Keratinocyte (primary cell): Measurements from ENCODE around the gene SMYD3. TPM values are rescaled to one million over a fixed set of nuclear protein-coding genes. Genes with fewer than 3 reads are reported as not detected.

Experiments used
- DNase-seq: peaks from one replicate; pipeline ENCODE4 v3.0.0-alpha.2; 2011; ENCODE audit warnings: low read depth, missing footprints, low spot score
- FAIRE-seq: peaks from 2 replicates; lab custom pipeline; 2011; peaks lifted over from hg19 to GRCh38; lab: Jason Lieb, UNC
- H2AFZ ChIP-seq: 2 replicates; pipeline ENCODE4 v1.6.0; 2012; ENCODE audit warnings: low read length, control low read depth, inconsistent platforms; ENCODE audit not compliant: control insufficient read depth
- H3K27ac ChIP-seq: 2 replicates; pipeline ENCODE4 v1.5.1; 2011; ENCODE audit warnings: low read length; ENCODE audit not compliant: control insufficient read depth, insufficient read depth
- H3K27me3 ChIP-seq: 3 replicates; pipeline ENCODE4 v1.6.0; 2011; ENCODE audit warnings: low read length; ENCODE audit not compliant: control insufficient read depth, insufficient read depth; ENCODE audit errors: extremely low read depth
- H3K36me3 ChIP-seq, 2 experiments: 2 replicates in 1 of 2; 3 replicates in 1 of 2; pipeline ENCODE4 v1.5.1; 2011; ENCODE audit warnings: low read length in 2 of 2, mild to moderate bottlenecking in 1 of 2; ENCODE audit not compliant: control insufficient read depth in 2 of 2, insufficient read depth in 2 of 2; ENCODE audit errors: extremely low read depth in 1 of 2
- H3K4me1 ChIP-seq: 3 replicates; pipeline ENCODE4 v1.5.1; 2011; ENCODE audit warnings: low read length; ENCODE audit not compliant: control insufficient read depth, insufficient read depth; ENCODE audit errors: extremely low read depth
- H3K4me2 ChIP-seq: 3 replicates; pipeline ENCODE4 v1.6.0; 2011; ENCODE audit warnings: low read depth, low read length; ENCODE audit not compliant: control insufficient read depth, insufficient read depth; ENCODE audit errors: extremely low read depth
- H3K4me3 ChIP-seq, 3 experiments: fragments of 200-600 bp in 1 of 3; sonication (generic) in 1 of 3; 2 replicates in 2 of 3; 3 replicates in 1 of 3; pipeline ENCODE4 v1.5.1; 2011 to 2016; ENCODE audit warnings: low read length in 3 of 3, mild to moderate bottlenecking in 3 of 3, control low read depth in 2 of 3, inconsistent platforms in 1 of 3, low read depth in 1 of 3, mixed read lengths in 1 of 3, mixed run types in 1 of 3, moderate library complexity in 1 of 3; ENCODE audit not compliant: control insufficient read depth in 2 of 3, insufficient read depth in 2 of 3; ENCODE audit errors: extremely low read depth in 1 of 3
- H3K79me2 ChIP-seq: 2 replicates; pipeline ENCODE4 v1.6.0; 2012; ENCODE audit warnings: low read length; ENCODE audit not compliant: control insufficient read depth, insufficient read depth
- H3K9ac ChIP-seq: 3 replicates; pipeline ENCODE4 v1.6.0; 2011; ENCODE audit warnings: low read length; ENCODE audit not compliant: control insufficient read depth, insufficient read depth; ENCODE audit errors: extremely low read depth
- H3K9me1 ChIP-seq: 3 replicates; pipeline ENCODE4 v1.6.0; 2011; ENCODE audit warnings: low read length; ENCODE audit not compliant: control insufficient read depth, insufficient read depth; ENCODE audit errors: extremely low read depth
- H3K9me3 ChIP-seq: 2 replicates; pipeline ENCODE4 v1.5.1; 2012; ENCODE audit warnings: low read depth, low read length; ENCODE audit not compliant: control insufficient read depth
- H4K20me1 ChIP-seq: 3 replicates; pipeline ENCODE4 v1.6.0; 2011; ENCODE audit warnings: low read length; ENCODE audit not compliant: control insufficient read depth, insufficient read depth; ENCODE audit errors: extremely low read depth
- CTCF ChIP-seq, 3 experiments: IDR thresholded peaks in 1 of 3; conservative IDR thresholded peaks in 1 of 3; optimal IDR thresholded peaks in 1 of 3; 2 replicates in 2 of 3; 3 replicates in 1 of 3; pipeline versions ENCODE3 to v1.5.1; 2011; ENCODE audit warnings: low read length in 3 of 3, mild to moderate bottlenecking in 3 of 3, moderate library complexity in 2 of 3, control low read depth in 1 of 3, inconsistent platforms in 1 of 3; ENCODE audit not compliant: insufficient read depth in 2 of 3; ENCODE audit errors: extremely low read depth in 1 of 3
- EZH2 ChIP-seq: IDR thresholded peaks from one replicate; pipeline ENCODE4 v1.6.1; 2012; ENCODE audit warnings: inconsistent platforms, mild to moderate bottlenecking, low read length, moderate library complexity
- dilution Hi-C: fragments of 300-500 bp; cut with MboI; formaldehyde crosslinking; loops from one replicate; pipeline ENCODE4 v1.7.0; 2020; ENCODE audit warnings: low sequenced_read_pairs; ENCODE audit not compliant: extremely low pct_ligation_motif_present
- polyA plus RNA-seq, 5 experiments: library from polyadenylated mRNA; depleted of rRNA in 3 of 5; stranded (reverse) in 3 of 5; stranded (forward) in 1 of 5; unstranded in 1 of 5; fragments of >200 nt; gene quantifications; 1 replicate in 1 of 5; 2 replicates in 3 of 5; 3 replicates in 1 of 5; pipeline versions ENCODE4 v1.2.1 to v1.2.3, GENCODE V29; 2011 to 2012; ENCODE audit warnings: missing spikeins in 2 of 5, low read depth in 1 of 5, low replicate concordance in 1 of 5

The SMYD3 gene
- polyA plus RNA-seq, 1 donor (not counting 4 experiments of a cell fraction or from before 2014, with no cell fraction given): 31.0 TPM

- Histone ChIP-seq H3K4me2 (no peak overlapping the region), H3K27ac (no peak overlapping the region), H3K27me3 (no peaks in the 10 kb centered on the region), H3K9me1 (no peaks in the 10 kb centered on the region), H2AFZ (no peak overlapping the region), H4K20me1 (no peaks in the 10 kb centered on the region), H3K36me3 (no peaks in the 10 kb centered on the region), H3K79me2 (peaks cover 4% of the 10 kb centered on the region), H3K9ac (no peak overlapping the region), H3K9me3 (no peaks in the 10 kb centered on the region), H3K4me1 (no peaks in the 10 kb centered on the region), H3K4me3 (no peak overlapping the region)
- DNase-seq: no peak
- dilution Hi-C loops: no loop called here
- no peak for TF ChIP-seq CTCF (optimal IDR thresholded peaks at IDR 0.05 in 1 of 3, IDR thresholded peaks at IDR 0.05 in 1 of 3, conservative IDR thresholded peaks at IDR 0.05 in 1 of 3; ENCODE audit: extremely low read depth in 1 of 3, insufficient read depth in 2 of 3, low read length in 3 of 3)
- FAIRE-seq: no peak
Measured at GRCh38 chr1:246477634-246478033, 29.4 kb downstream of the SMYD3 start.

DNA sequence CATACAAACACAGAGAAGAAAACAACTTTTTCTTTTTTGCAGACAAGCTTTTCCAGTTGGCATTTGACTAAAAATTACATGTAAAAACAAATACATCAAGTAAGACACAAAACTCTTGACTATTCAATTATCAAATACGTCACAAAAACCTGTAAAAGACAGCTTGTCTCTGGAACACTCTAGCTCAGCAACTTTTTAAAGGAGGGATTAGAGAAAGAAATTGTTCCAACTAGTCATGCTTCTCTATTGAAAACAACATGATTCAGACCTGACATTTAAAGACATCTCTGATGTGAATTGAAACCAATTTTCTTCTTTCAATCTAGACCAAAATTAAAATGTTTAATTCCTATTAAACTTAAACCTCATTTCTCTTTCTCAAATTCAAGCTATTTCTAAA, 30.3 kb downstream of the SMYD3 start:
- H3K4me3 ChIP-seq: no peak overlapping the region
- no peak overlapping the region for H3K27ac ChIP-seq
- H3K27me3 ChIP-seq: no peaks in the 10 kb centered on the region
- no peaks in the 10 kb centered on the region for H3K36me3 ChIP-seq
- H3K4me2 ChIP-seq: no peak overlapping the region
- DNase-seq (no peak), FAIRE-seq (no peak)
- no peaks in the 10 kb centered on the region for H3K9me3 ChIP-seq
- no peaks in the 10 kb centered on the region for H3K79me2 ChIP-seq
- no peak overlapping the region for H2AFZ ChIP-seq
- H3K9ac ChIP-seq: no peak overlapping the region
- no peak for TF ChIP-seq CTCF (optimal IDR thresholded peaks at IDR 0.05 in 1 of 3, IDR thresholded peaks at IDR 0.05 in 1 of 3, conservative IDR thresholded peaks at IDR 0.05 in 1 of 3; ENCODE audit: extremely low read depth in 1 of 3, insufficient read depth in 2 of 3, low read length in 3 of 3)
- no peak for TF ChIP-seq EZH2
- no peaks in the 10 kb centered on the region for H3K9me1 ChIP-seq
- no peaks in the 10 kb centered on the region for H3K4me1 ChIP-seq
- dilution Hi-C loops: no loop called here
- H4K20me1 ChIP-seq: no peaks in the 10 kb centered on the region
